Neural progenitor cell (in vitro differentiated cells): ENCODE data around the gene NETO2. TPM values are rescaled to one million over a fixed set of nuclear protein-coding genes. Genes with fewer than 3 reads are reported as not detected.

Experiments
- DNase-seq: peaks from one replicate; pipeline ENCODE4 v3.0.0-alpha.2; 2016; ENCODE audit warnings: low spot score
- H2AFZ ChIP-seq: fragments of 200-600 bp; sonication (generic); replicated peaks from 2 replicates; pipeline ENCODE4 v1.6.1; 2016; ENCODE audit warnings: antibody characterized with exemption
- H3F3A ChIP-seq: fragments of 200-600 bp; sonication (generic); 2 replicates; pipeline ENCODE4 v1.6.1; 2016; ENCODE audit warnings: antibody characterized with exemption, low read depth
- H3K27ac ChIP-seq: fragments of 200-600 bp; sonication (generic); 2 replicates; pipeline ENCODE4 v1.5.1; 2016; ENCODE audit warnings: mild to moderate bottlenecking
- H3K27me3 ChIP-seq: fragments of 200-600 bp; sonication (generic); 2 replicates; pipeline ENCODE4 v1.6.1; 2016; ENCODE audit warnings: mild to moderate bottlenecking, moderate library complexity
- H3K36me3 ChIP-seq: fragments of 200-600 bp; sonication (generic); 2 replicates; pipeline ENCODE4 v1.5.1; 2016
- H3K4me1 ChIP-seq: fragments of 200-600 bp; sonication (generic); 2 replicates; pipeline ENCODE4 v1.6.1; 2016; ENCODE audit warnings: mixed run types
- H3K4me2 ChIP-seq: fragments of 200-600 bp; sonication (generic); 2 replicates; pipeline ENCODE4 v1.6.1; 2016
- H3K4me3 ChIP-seq: fragments of 200-600 bp; sonication (generic); 2 replicates; pipeline ENCODE4 v1.5.1; 2016
- H3K79me2 ChIP-seq: fragments of 200-600 bp; sonication (generic); 2 replicates; pipeline ENCODE4 v1.6.1; 2016; ENCODE audit warnings: low read depth
- H3K9ac ChIP-seq: fragments of 200-600 bp; sonication (generic); 2 replicates; pipeline ENCODE4 v1.6.1; 2016
- H3K9me3 ChIP-seq: fragments of 200-600 bp; sonication (generic); 2 replicates; pipeline ENCODE4 v1.5.1; 2016; ENCODE audit warnings: low read depth
- H4K20me1 ChIP-seq: fragments of 200-600 bp; sonication (generic); 2 replicates; pipeline ENCODE4 v1.6.1; 2016; ENCODE audit warnings: low read depth
- H3K27ac Mint-ChIP-seq: 3 replicates; pipeline ENCODE4 v1.8.0; 2021; ENCODE audit warnings: mixed read lengths
- H3K27me3 Mint-ChIP-seq: 2 replicates; pipeline ENCODE4 v1.8.0; 2022; ENCODE audit warnings: low read depth, mild to moderate bottlenecking, inconsistent platforms, moderate library complexity, mixed read lengths; ENCODE audit not compliant: insufficient read depth
- H3K36me3 Mint-ChIP-seq: 3 replicates; pipeline ENCODE4 v1.8.0; 2021; ENCODE audit warnings: mixed read lengths
- H3K4me1 Mint-ChIP-seq: 3 replicates; pipeline ENCODE4 v1.8.0; 2021; ENCODE audit warnings: mixed read lengths
- H3K4me3 Mint-ChIP-seq: 3 replicates; pipeline ENCODE4 v1.8.0; 2021; ENCODE audit warnings: mild to moderate bottlenecking, moderate library complexity, mixed read lengths
- H3K9me3 Mint-ChIP-seq: 3 replicates; pipeline ENCODE4 v1.8.0; 2020; ENCODE audit warnings: mixed read lengths
- CTCF ChIP-seq: fragments of 200-600 bp; sonication (generic); IDR thresholded peaks from 2 replicates; pipeline ENCODE4 v1.5.1; 2017; ENCODE audit warnings: antibody characterized with exemption, mild to moderate bottlenecking
- EZH2 ChIP-seq: fragments of 200-600 bp; sonication (generic); IDR thresholded peaks from 2 replicates; pipeline ENCODE4 v1.6.1; 2017; ENCODE audit warnings: antibody characterized with exemption, mild to moderate bottlenecking, moderate library complexity
- EZH2phosphoT487 ChIP-seq: fragments of 200-600 bp; sonication (generic); IDR thresholded peaks from 2 replicates; pipeline ENCODE4 v1.6.1; 2017; ENCODE audit warnings: antibody characterized with exemption
- total RNA-seq: library from RNA; depleted of rRNA; stranded (reverse); fragments of >200 nt; gene quantifications from 2 replicates; pipeline ENCODE4 v1.2.3, GENCODE V29; 2015; ENCODE audit warnings: low replicate concordance

Gene NETO2
- total RNA-seq, 1 donor from 2014 or later: 32.0 TPM

GRCh38 chr16:47096297-47096696, 47.4 kb downstream of the NETO2 start:
- Histone ChIP-seq H4K20me1 (no peaks in the 10 kb centered on the region), H3K27ac (no peak overlapping the region), H3K4me3 (no peak overlapping the region), H3K36me3 (no peaks in the 10 kb centered on the region), H3K9ac (no peak overlapping the region), H3K27me3 (no peaks in the 10 kb centered on the region), H3K79me2 (no peaks in the 10 kb centered on the region), H3K4me2 (no peak overlapping the region), H3K9me3 (no peaks in the 10 kb centered on the region), H2AFZ (no peak overlapping the region), H3K4me1 (peaks cover 3% of the 10 kb centered on the region), H3F3A (no peaks in the 10 kb centered on the region)
- Mint-ChIP-seq H3K4me1 (no peaks in the 10 kb centered on the region), H3K27ac (no peak overlapping the region), H3K36me3 (peaks cover 56% of the 10 kb centered on the region), H3K27me3 (peaks cover 2% of the 10 kb centered on the region), H3K4me3 (no peak overlapping the region), H3K9me3 (peaks cover 7% of the 10 kb centered on the region)
- DNase-seq: no peak
- TF ChIP-seq CTCF: no peak
- no peak for TF ChIP-seq EZH2
- TF ChIP-seq EZH2phosphoT487: no peak

DNA sequence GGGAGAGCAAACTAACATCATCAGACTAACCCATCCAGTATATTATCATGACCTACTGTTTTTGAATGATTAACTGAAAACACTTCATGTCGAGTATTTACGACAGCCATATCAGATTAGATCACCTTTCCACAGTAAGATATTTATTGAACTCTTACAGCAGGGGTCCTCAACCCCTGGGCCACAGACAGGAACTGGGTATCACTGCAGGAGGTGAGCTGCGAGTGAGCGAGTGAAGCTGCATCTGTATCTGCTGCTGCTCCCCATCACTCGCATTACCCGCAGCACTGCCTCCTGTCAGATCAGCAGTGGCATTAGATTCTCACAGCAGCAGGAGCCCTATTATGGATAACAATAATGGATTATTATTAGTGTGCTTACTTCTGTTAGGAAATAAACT, 59.5 kb downstream of the NETO2 start:
- no peaks in the 10 kb centered on the region for H3F3A ChIP-seq
- no peak overlapping the region for H3K27ac ChIP-seq
- no peaks in the 10 kb centered on the region for H3K9me3 ChIP-seq
- no peaks in the 10 kb centered on the region for H3K27me3 ChIP-seq
- H3K9me3 Mint-ChIP-seq: no peaks in the 10 kb centered on the region
- H3K36me3 ChIP-seq: no peaks in the 10 kb centered on the region
- H3K4me3 ChIP-seq: no peak overlapping the region
- H3K9ac ChIP-seq: no peak overlapping the region
- no peaks in the 10 kb centered on the region for H3K79me2 ChIP-seq
- H3K27me3 Mint-ChIP-seq: no peaks in the 10 kb centered on the region
- no peaks in the 10 kb centered on the region for H4K20me1 ChIP-seq
- peak overlapping the region; percentile 19 for H3K27ac Mint-ChIP-seq
- peaks cover 41% of the 10 kb centered on the region for H3K36me3 Mint-ChIP-seq
- peaks cover 7% of the 10 kb centered on the region for H3K4me1 ChIP-seq
- no peak overlapping the region for H3K4me2 ChIP-seq
- H2AFZ ChIP-seq: no peak overlapping the region
- DNase-seq: no peak
- no peak overlapping the region for H3K4me3 Mint-ChIP-seq
- no peak for TF ChIP-seq CTCF
- TF ChIP-seq EZH2: no peak
- no peak for TF ChIP-seq EZH2phosphoT487
- peaks cover 11% of the 10 kb centered on the region for H3K4me1 Mint-ChIP-seq

DNA sequence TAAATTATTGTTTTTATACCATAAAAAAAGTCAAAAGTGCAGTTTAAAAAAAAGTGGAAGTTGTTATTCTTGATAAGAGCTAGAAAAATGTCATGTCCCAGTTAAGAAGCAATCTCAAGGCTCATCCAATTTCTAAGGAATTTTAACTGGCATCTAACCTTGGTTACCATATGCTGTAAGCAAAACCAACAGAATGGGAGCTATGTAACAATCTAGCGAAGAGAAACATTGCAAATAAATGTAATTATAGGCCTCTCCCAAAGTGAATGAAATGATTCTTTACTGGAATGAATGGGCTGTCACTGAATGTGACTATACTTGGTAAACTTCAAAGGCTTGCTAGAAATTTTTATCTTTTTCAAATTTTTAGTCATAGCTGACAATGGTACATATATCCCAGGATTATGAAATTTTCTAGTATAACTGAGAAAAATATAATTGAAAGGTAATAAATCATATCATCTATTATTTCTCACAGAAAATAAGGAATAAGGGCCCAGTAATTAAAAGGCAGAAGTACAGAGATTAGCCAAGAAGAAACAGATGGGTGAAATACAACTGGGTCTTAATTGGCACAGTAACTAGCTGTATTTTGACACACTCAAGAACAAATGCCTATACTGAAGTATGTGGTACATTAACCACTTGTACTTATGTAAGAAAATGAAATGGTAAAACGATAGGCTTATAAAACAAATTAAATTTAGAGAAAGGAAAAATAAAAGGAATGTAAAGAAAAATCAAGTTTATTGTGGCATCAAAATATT, 61.5 kb downstream of the NETO2 start:
- Mint-ChIP-seq H3K4me1 (peaks cover 15% of the 10 kb centered on the region), H3K4me3 (no peak overlapping the region), H3K27me3 (no peaks in the 10 kb centered on the region), H3K36me3 (peaks cover 34% of the 10 kb centered on the region), H3K27ac (no peak overlapping the region), H3K9me3 (no peaks in the 10 kb centered on the region)
- no peaks in the 10 kb centered on the region for H3K27me3 ChIP-seq
- H3K4me3 ChIP-seq: no peak overlapping the region
- no peak for DNase-seq
- no peaks in the 10 kb centered on the region for H3K9me3 ChIP-seq
- no peak overlapping the region for H3K27ac ChIP-seq
- no peaks in the 10 kb centered on the region for H3F3A ChIP-seq
- no peak overlapping the region for H3K9ac ChIP-seq
- no peaks in the 10 kb centered on the region for H3K79me2 ChIP-seq
- peaks cover 7% of the 10 kb centered on the region for H3K4me1 ChIP-seq
- H4K20me1 ChIP-seq: no peaks in the 10 kb centered on the region
- H3K36me3 ChIP-seq: no peaks in the 10 kb centered on the region
- no peak overlapping the region for H3K4me2 ChIP-seq
- TF ChIP-seq EZH2phosphoT487 (no peak), CTCF (no peak), EZH2 (no peak)
- H2AFZ ChIP-seq: no peak overlapping the region
